H1 (cell line): ENCODE results near the gene SPECC1. TPM values are rescaled to one million over a fixed set of nuclear protein-coding genes. Genes with fewer than 3 reads are reported as not detected.
A peak's percentile ranks its signal among the peaks of the same experiment; 100 is the strongest.

ENCODE experiments used
- CTCF ChIA-PET: fragments of 300-600 bp; sonication (Branson Sonifier 250); formaldehyde crosslinking; loops from one replicate; lab custom pipeline; 2021; ENCODE audit not compliant: partially characterized antibody; lab: Charles Lee
- POLR2A ChIA-PET: fragments of 300-600 bp; sonication (Branson Sonifier 250); formaldehyde crosslinking; loops from one replicate; lab custom pipeline; 2021; ENCODE audit warnings: inconsistent platforms; ENCODE audit not compliant: partially characterized antibody; lab: Charles Lee
- DNase-seq, 2 experiments: peaks; one replicate each; pipeline versions ENCODE4 v3.0.0 to v3.0.0-alpha.2; 2010 to 2022; ENCODE audit warnings: low spot score in 2 of 2, low read depth in 1 of 2, mixed read lengths in 1 of 2
- FAIRE-seq: peaks from 2 replicates; lab custom pipeline; 2011; peaks lifted over from hg19 to GRCh38; lab: Jason Lieb, UNC
- H2AFZ ChIP-seq: 2 replicates; pipeline ENCODE4 v1.8.1; 2012; ENCODE audit warnings: low read length, inconsistent platforms
- H2AK5ac ChIP-seq: 2 replicates; pipeline ENCODE4 v1.6.1; 2013; ENCODE audit warnings: low read depth, low read length
- H2BK120ac ChIP-seq: replicated peaks from 2 replicates; pipeline ENCODE3; 2013; ENCODE audit warnings: low read depth, low read length, inconsistent platforms
- H2BK12ac ChIP-seq: 2 replicates; pipeline ENCODE4 v1.6.1; 2013; ENCODE audit warnings: low read depth, low read length
- H2BK15ac ChIP-seq: 2 replicates; pipeline ENCODE4 v1.6.1; 2013; ENCODE audit warnings: low read length
- H2BK20ac ChIP-seq: 2 replicates; pipeline ENCODE4 v1.6.1; 2013; ENCODE audit warnings: low read length
- H2BK5ac ChIP-seq: 2 replicates; pipeline ENCODE4 v1.6.1; 2013; ENCODE audit warnings: low read depth, low read length
- H3K14ac ChIP-seq: 2 replicates; pipeline ENCODE4 v1.6.1; 2013; ENCODE audit warnings: inconsistent platforms; ENCODE audit not compliant: insufficient read length
- H3K18ac ChIP-seq: 2 replicates; pipeline ENCODE4 v1.6.1; 2013; ENCODE audit warnings: low read length; ENCODE audit errors: extremely low read depth
- H3K23ac ChIP-seq: 2 replicates; pipeline ENCODE4 v1.6.1; 2013; ENCODE audit warnings: inconsistent platforms; ENCODE audit not compliant: insufficient read length
- H3K23me2 ChIP-seq: 2 replicates; pipeline ENCODE4 v1.6.1; 2013; ENCODE audit warnings: low read depth, low read length
- H3K27ac ChIP-seq: 2 replicates; pipeline ENCODE4 v1.6.1; 2011; ENCODE audit warnings: low read depth, low read length, inconsistent platforms
- H3K27me3 ChIP-seq, 4 experiments: replicated peaks in 1 of 4; 1 replicate in 1 of 4; 2 replicates in 3 of 4; pipeline versions ENCODE4 v1.6.1 to v1.8.1; 2011 to 2013; ENCODE audit warnings: low read length in 3 of 4, mild to moderate bottlenecking in 3 of 4, inconsistent platforms in 2 of 4, mixed read lengths in 2 of 4, moderate library complexity in 1 of 4; ENCODE audit not compliant: control insufficient read depth in 3 of 4, insufficient read depth in 3 of 4; ENCODE audit errors: extremely low read depth in 1 of 4
- H3K36me3 ChIP-seq, 4 experiments: 2 replicates each; pipeline versions ENCODE4 v1.6.1 to v1.8.1; 2011 to 2013; ENCODE audit warnings: mild to moderate bottlenecking in 4 of 4, low read length in 3 of 4, moderate library complexity in 2 of 4, control low read depth in 1 of 4, inconsistent platforms in 1 of 4; ENCODE audit not compliant: insufficient read depth in 4 of 4, control insufficient read depth in 2 of 4
- H3K4ac ChIP-seq: replicated peaks from 2 replicates; pipeline ENCODE3; 2013; ENCODE audit warnings: low read length, low read depth, mixed read lengths, inconsistent platforms; ENCODE audit not compliant: insufficient read length
- H3K4me1 ChIP-seq, 4 experiments: replicated peaks in 1 of 4; 1 replicate in 1 of 4; 2 replicates in 3 of 4; pipeline versions ENCODE4 v1.6.1 to v1.8.1; 2011 to 2013; ENCODE audit warnings: low read length in 3 of 4, inconsistent platforms in 2 of 4, mixed read lengths in 1 of 4; ENCODE audit not compliant: insufficient read depth in 4 of 4, control insufficient read depth in 3 of 4
- H3K4me2 ChIP-seq, 2 experiments: 2 replicates each; pipeline versions ENCODE4 v1.6.1 to v1.8.1; 2011 to 2013; ENCODE audit warnings: low read depth in 2 of 2, low read length in 2 of 2, control low read depth in 1 of 2, inconsistent platforms in 1 of 2, mild to moderate bottlenecking in 1 of 2; ENCODE audit not compliant: insufficient read depth in 1 of 2
- H3K4me3 ChIP-seq, 4 experiments: fragments of 200-600, 300-600 bp in 1 of 4; sonication (generic), shearing (Covaris generic), sonication (Bioruptor Twin) in 1 of 4; 2 replicates each; pipeline versions ENCODE4 v1.5.1 to v1.8.1; 2011 to 2016; ENCODE audit warnings: low read length in 4 of 4, low read depth in 3 of 4, control low read depth in 2 of 4, inconsistent platforms in 2 of 4, mild to moderate bottlenecking in 2 of 4, mixed read lengths in 1 of 4, moderate library complexity in 1 of 4; ENCODE audit not compliant: insufficient read depth in 2 of 4; ENCODE audit errors: extremely low read depth in 1 of 4
- H3K56ac ChIP-seq: replicated peaks from 2 replicates; pipeline ENCODE3; 2013; ENCODE audit warnings: low read depth, mild to moderate bottlenecking, mixed read lengths, low read length, inconsistent platforms; ENCODE audit not compliant: insufficient read length
- H3K79me1 ChIP-seq: 2 replicates; pipeline ENCODE4 v1.6.1; 2013; ENCODE audit warnings: low read depth, low read length, control low read depth
- H3K79me2 ChIP-seq, 2 experiments: 2 replicates each; pipeline versions ENCODE4 v1.6.1 to v1.8.1; 2012 to 2013; ENCODE audit warnings: low read length in 2 of 2, mild to moderate bottlenecking in 2 of 2, inconsistent platforms in 1 of 2; ENCODE audit not compliant: insufficient read depth in 2 of 2, control insufficient read depth in 1 of 2
- H3K9ac ChIP-seq, 4 experiments: replicated peaks in 1 of 4; 1 replicate in 1 of 4; 2 replicates in 3 of 4; pipeline versions ENCODE4 v1.6.1 to v1.8.1; 2011 to 2013; ENCODE audit warnings: low read depth in 3 of 4, low read length in 3 of 4, control low read depth in 2 of 4, mild to moderate bottlenecking in 2 of 4, moderate library complexity in 2 of 4, inconsistent platforms in 1 of 4; ENCODE audit errors: extremely low read depth in 1 of 4
- H3K9me3 ChIP-seq, 2 experiments: 2 replicates each; pipeline versions ENCODE4 v1.6.1 to v1.8.1; 2012 to 2013; ENCODE audit warnings: mild to moderate bottlenecking in 2 of 2, moderate library complexity in 2 of 2, control low read depth in 1 of 2, inconsistent platforms in 1 of 2, low read depth in 1 of 2, low read length in 1 of 2, mixed read lengths in 1 of 2; ENCODE audit not compliant: insufficient read depth in 2 of 2
- H4K20me1 ChIP-seq, 2 experiments: replicated peaks in 1 of 2; 2 replicates each; pipeline versions ENCODE3 to v1.8.1; 2011 to 2013; ENCODE audit warnings: inconsistent platforms in 2 of 2, low read length in 2 of 2, mild to moderate bottlenecking in 1 of 2; ENCODE audit not compliant: insufficient read depth in 2 of 2, control insufficient read depth in 1 of 2
- H4K5ac ChIP-seq: 2 replicates; pipeline ENCODE4 v1.6.1; 2013; ENCODE audit warnings: low read length, low read depth, mixed read lengths, inconsistent platforms; ENCODE audit not compliant: insufficient read length
- H4K8ac ChIP-seq: 2 replicates; pipeline ENCODE4 v1.8.0; 2013; ENCODE audit warnings: mild to moderate bottlenecking, moderate library complexity, low read length, inconsistent platforms; ENCODE audit not compliant: insufficient read depth; ENCODE audit errors: extremely low read depth
- H4K91ac ChIP-seq: replicated peaks from 2 replicates; pipeline ENCODE3; 2013; ENCODE audit warnings: low read length, mixed read lengths, inconsistent platforms; ENCODE audit not compliant: insufficient read length
- CEBPB ChIP-seq: IDR thresholded peaks from 2 replicates; pipeline ENCODE4 v1.6.1; 2012; ENCODE audit warnings: low read depth, low read length
- GABPA ChIP-seq: IDR thresholded peaks from 2 replicates; pipeline ENCODE4 v1.6.1; 2011; ENCODE audit warnings: mild to moderate bottlenecking, low read length, moderate library complexity, borderline replicate concordance; ENCODE audit not compliant: insufficient read depth
- WGBS, 2 experiments: shearing (Covaris generic) in 1 of 2; methylation state at CpG; one replicate each; pipeline versions ENCODE4 v1.1.6 to v1.1.7; 2013 to 2015; ENCODE audit warnings: low lambda C conversion rate in 2 of 2, mixed read lengths in 2 of 2, inconsistent platforms in 1 of 2, low coverage in 1 of 2, missing lambda C conversion rate in 1 of 2; ENCODE audit not compliant: insufficient replicate concordance in 2 of 2, insufficient coverage in 1 of 2, insufficient read length in 1 of 2; ENCODE audit errors: extremely low coverage in 1 of 2, missing lambda C conversion rate in 1 of 2; 5-methylcytosine and 5-hydroxymethylcytosine counted together
- polyA plus RNA-seq, 7 experiments: library from polyadenylated mRNA; depleted of rRNA in 3 of 7; stranded (reverse) in 5 of 7; unstranded in 2 of 7; fragments of >200 nt in 5 of 7; fragments of 200-250 nt in 2 of 7; gene quantifications; 1 replicate in 5 of 7; 2 replicates in 1 of 7; 4 replicates in 1 of 7; pipeline versions ENCODE4 v1.2.1 to v1.2.3, GENCODE V29; 2011 to 2013; ENCODE audit warnings: missing spikeins in 2 of 7, mixed read lengths in 2 of 7
- total RNA-seq: library from RNA; stranded (reverse); fragmentation: NEBNext Ultra II Directional; extraction: Animal tissue kit (Norgen Biotek cat#: 25700); gene quantifications from 2 replicates; pipeline ENCODE4 v1.2.1, GENCODE V29; 2021

The SPECC1 gene
- total and polyA plus RNA-seq, 2 of the 8 experiments (the other 6 are each of a cell fraction or from before 2014, with no cell fraction given), result 35.8 to 87.9 TPM

DNA sequence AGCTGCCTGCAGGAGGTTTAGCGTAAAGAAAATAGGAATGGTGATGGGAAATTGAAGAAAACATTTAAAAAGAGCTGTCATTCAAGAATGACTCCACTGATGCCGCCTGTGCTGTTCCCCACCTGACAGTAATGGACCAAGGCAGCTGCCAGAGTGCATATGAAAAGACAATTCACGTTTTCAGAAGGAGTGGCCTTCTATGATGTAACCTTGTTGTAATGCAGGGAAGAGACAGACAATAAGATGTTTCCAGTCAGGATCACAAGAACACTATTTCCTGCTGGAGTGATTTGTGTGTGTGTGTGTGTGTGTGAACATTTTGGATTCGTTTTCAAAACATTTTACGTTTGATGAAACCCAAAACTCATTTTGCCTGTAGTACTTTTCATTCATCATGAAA, 254.4 kb downstream of the SPECC1 start:
- H3K4me1 ChIP-seq, result peaks cover 2 to 9% (median 4%) of the 10 kb centered on the region in 4 experiments; a peak in 5 of 7 replicates
- no peaks in the 10 kb centered on the region for H3K27me3 ChIP-seq
- TF ChIP-seq CEBPB, result peak; percentile 28; the same call in 1 of the 2 replicates
- TF ChIP-seq GABPA, result no peak
- DNase-seq, result no peak
- no peak overlapping the region for H3K4me3 ChIP-seq
- H2BK5ac ChIP-seq, result no peak overlapping the region
- no peak overlapping the region for H2BK15ac ChIP-seq
- H3K4ac ChIP-seq, result no peak overlapping the region
- H4K8ac ChIP-seq, result no peak overlapping the region
- no peak overlapping the region for H3K18ac ChIP-seq
- no peak overlapping the region for H4K5ac ChIP-seq
- CTCF ChIA-PET, result interaction anchor here (0.7 kb wide), 1 partner anchor 490 kb away, joined by 3 read pairs; no protein-coding TSS in a partner anchor
- peaks cover 0 to 1% of the 10 kb centered on the region in 2 experiments for H4K20me1 ChIP-seq
- H3K79me1 ChIP-seq, result no peaks in the 10 kb centered on the region; the same call in 1 of the 2 replicates
- H3K4me2 ChIP-seq, result peak overlapping the region in 1 of 2 experiments; percentile 41; a peak in 2 of 4 replicates
- no peak overlapping the region for H3K23ac ChIP-seq
- H3K56ac ChIP-seq, result no peak overlapping the region
- WGBS, 2 experiments, result 75% methylated on average over 5 of the region's 5 CpGs; no CpG with 5 or more reads in 1 of the 2 experiments
- no peak overlapping the region for H2AFZ ChIP-seq
- no peak overlapping the region for H2AK5ac ChIP-seq
- H3K9ac ChIP-seq, result no peak overlapping the region
- no peak overlapping the region for H4K91ac ChIP-seq
- 0 out of 2 replicates have a peak overlapping the region, but pooled peaks have one; percentile 10 for H3K27ac ChIP-seq
- no peak overlapping the region for H2BK20ac ChIP-seq
- H3K36me3 ChIP-seq, result peaks cover 6 to 16% (median 12%) of the 10 kb centered on the region in 4 experiments
- no peaks in the 10 kb centered on the region for H3K9me3 ChIP-seq
- POLR2A ChIA-PET, result interaction anchor here (1.0 kb wide), 1 partner anchor 9 kb away, joined by 3 read pairs; no protein-coding TSS in a partner anchor
- H2BK12ac ChIP-seq, result no peak overlapping the region
- FAIRE-seq, result peak; percentile 73
- H2BK120ac ChIP-seq, result no peak overlapping the region
- H3K14ac ChIP-seq, result no peak overlapping the region
- no peaks in the 10 kb centered on the region for H3K23me2 ChIP-seq
- H3K79me2 ChIP-seq, result peaks cover 0 to 2% of the 10 kb centered on the region in 2 experiments; a peak in 1 of 4 replicates
